ENCODE measurements around the gene RASA3. TPM values are rescaled to one million over a fixed set of nuclear protein-coding genes. Genes with fewer than 3 reads are reported as not detected.

The RASA3 gene
- total RNA-seq, 2 experiments from 2014 or later = 3.6 to 17.9 TPM

DNA sequence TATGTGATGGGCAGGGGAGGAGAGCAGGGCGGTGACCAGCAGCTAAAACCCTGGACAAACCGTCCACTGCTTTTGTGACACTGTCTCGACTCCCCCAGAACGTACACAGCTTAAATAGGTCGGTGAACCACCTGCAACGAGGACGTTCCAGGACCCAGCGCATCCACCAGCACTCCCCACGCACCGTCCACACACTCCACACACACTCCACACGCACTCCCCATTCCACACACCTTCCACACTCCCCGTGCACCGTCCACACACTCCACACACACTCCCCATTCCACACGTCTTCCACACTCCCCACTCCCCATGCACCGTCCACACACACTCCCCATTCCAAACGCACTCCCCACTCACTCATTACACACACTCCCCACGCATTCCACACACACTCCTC lies 120.3 kb downstream of the RASA3 start:
- Histone ChIP-seq H3K4me3 (ENCODE audit: low read depth, low read length, poor library complexity, severe bottlenecking) (no peak overlapping the region), H2AFZ (ENCODE audit: low read length) (no peak overlapping the region), H3K27ac (ENCODE audit: low read depth, low read length, poor library complexity, severe bottlenecking) (no peak overlapping the region), H3K4me2 (ENCODE audit: low read length) (no peak overlapping the region), H3K79me2 (ENCODE audit: insufficient read depth, low read depth, low read length) (no peaks in the 10 kb centered on the region), H4K20me1 (ENCODE audit: insufficient read depth, low read length) (no peaks in the 10 kb centered on the region), H3K9me2 (ENCODE audit: insufficient read depth, low read length) (no peaks in the 10 kb centered on the region), H3K4me1 (ENCODE audit: insufficient read depth, low read length, poor library complexity, severe bottlenecking) (no peaks in the 10 kb centered on the region), H3K36me3 (ENCODE audit: insufficient read depth, low read length) (peaks cover 8% of the 10 kb centered on the region), H3K9me3 (ENCODE audit: low read length) (no peaks in the 10 kb centered on the region)
- no peak for DNase-seq (ENCODE audit: low spot score)
- intact Hi-C loops (cut with micrococcal nuclease; ENCODE audit: unreplicated experiment) = no loop called here
- no peak for TF ChIP-seq EZH2phosphoT487 (IDR thresholded peaks at IDR 0.05; ENCODE audit: borderline replicate concordance, low read depth, low read length)
- POLR2A ChIA-PET = no interaction called here
- BruUV-seq (replicated peaks) = no TSS peak
- CTCF ChIA-PET (ENCODE audit: unreplicated experiment) = no interaction called here

DNA sequence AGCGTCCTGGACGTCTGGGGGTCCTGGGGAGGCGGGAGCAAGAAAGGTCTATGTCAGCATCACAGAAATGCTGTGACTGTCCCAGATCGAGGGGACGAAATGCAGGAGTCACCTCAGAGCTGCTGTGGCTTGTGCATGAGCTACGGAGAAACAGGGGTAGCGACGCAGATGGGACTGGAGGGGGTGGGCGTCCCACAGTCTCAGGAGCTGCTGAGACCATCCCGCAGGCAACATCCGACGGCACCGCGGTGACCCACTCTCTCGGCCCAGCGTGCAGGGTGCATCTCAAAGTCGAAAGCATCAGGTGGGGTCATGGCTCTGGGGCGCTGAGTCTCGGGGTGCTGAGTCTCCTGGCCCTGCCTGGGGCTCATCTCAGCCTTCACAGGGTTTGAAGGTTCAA lies 121.2 kb downstream of the RASA3 start:
- TF ChIP-seq EZH2phosphoT487 (IDR thresholded peaks at IDR 0.05; ENCODE audit: borderline replicate concordance, low read depth, low read length) = no peak
- TF ChIP-seq, protein P1, sequence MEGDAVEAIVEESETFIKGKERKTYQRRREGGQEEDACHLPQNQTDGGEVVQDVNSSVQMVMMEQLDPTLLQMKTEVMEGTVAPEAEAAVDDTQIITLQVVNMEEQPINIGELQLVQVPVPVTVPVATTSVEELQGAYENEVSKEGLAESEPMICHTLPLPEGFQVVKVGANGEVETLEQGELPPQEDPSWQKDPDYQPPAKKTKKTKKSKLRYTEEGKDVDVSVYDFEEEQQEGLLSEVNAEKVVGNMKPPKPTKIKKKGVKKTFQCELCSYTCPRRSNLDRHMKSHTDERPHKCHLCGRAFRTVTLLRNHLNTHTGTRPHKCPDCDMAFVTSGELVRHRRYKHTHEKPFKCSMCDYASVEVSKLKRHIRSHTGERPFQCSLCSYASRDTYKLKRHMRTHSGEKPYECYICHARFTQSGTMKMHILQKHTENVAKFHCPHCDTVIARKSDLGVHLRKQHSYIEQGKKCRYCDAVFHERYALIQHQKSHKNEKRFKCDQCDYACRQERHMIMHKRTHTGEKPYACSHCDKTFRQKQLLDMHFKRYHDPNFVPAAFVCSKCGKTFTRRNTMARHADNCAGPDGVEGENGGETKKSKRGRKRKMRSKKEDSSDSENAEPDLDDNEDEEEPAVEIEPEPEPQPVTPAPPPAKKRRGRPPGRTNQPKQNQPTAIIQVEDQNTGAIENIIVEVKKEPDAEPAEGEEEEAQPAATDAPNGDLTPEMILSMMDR (conservative IDR thresholded peaks at IDR 0.05; ENCODE audit: low read length) = no peak
- Histone ChIP-seq H2AFZ (ENCODE audit: low read length) (no peak overlapping the region), H4K20me1 (ENCODE audit: insufficient read depth, low read length) (no peaks in the 10 kb centered on the region), H3K27ac (ENCODE audit: low read depth, low read length, poor library complexity, severe bottlenecking) (no peak overlapping the region), H3K4me1 (ENCODE audit: insufficient read depth, low read length, poor library complexity, severe bottlenecking) (no peaks in the 10 kb centered on the region), H3K79me2 (ENCODE audit: insufficient read depth, low read depth, low read length) (no peaks in the 10 kb centered on the region), H3K9me2 (ENCODE audit: insufficient read depth, low read length) (no peaks in the 10 kb centered on the region), H3K9me3 (ENCODE audit: low read length) (no peaks in the 10 kb centered on the region), H3K36me3 (ENCODE audit: insufficient read depth, low read length) (no peaks in the 10 kb centered on the region; the same call in 1 of the 2 replicates), H3K4me2 (ENCODE audit: low read length) (no peak overlapping the region), H3K4me3 (ENCODE audit: low read depth, low read length, poor library complexity, severe bottlenecking) (no peak overlapping the region)
- POLR2A ChIA-PET = no interaction called here
- CTCF ChIA-PET (ENCODE audit: unreplicated experiment) = no interaction called here
- intact Hi-C loops (cut with micrococcal nuclease; ENCODE audit: unreplicated experiment) = no loop called here
- DNase-seq (ENCODE audit: low spot score) = no peak
- BruUV-seq (replicated peaks) = no TSS peak

DNA sequence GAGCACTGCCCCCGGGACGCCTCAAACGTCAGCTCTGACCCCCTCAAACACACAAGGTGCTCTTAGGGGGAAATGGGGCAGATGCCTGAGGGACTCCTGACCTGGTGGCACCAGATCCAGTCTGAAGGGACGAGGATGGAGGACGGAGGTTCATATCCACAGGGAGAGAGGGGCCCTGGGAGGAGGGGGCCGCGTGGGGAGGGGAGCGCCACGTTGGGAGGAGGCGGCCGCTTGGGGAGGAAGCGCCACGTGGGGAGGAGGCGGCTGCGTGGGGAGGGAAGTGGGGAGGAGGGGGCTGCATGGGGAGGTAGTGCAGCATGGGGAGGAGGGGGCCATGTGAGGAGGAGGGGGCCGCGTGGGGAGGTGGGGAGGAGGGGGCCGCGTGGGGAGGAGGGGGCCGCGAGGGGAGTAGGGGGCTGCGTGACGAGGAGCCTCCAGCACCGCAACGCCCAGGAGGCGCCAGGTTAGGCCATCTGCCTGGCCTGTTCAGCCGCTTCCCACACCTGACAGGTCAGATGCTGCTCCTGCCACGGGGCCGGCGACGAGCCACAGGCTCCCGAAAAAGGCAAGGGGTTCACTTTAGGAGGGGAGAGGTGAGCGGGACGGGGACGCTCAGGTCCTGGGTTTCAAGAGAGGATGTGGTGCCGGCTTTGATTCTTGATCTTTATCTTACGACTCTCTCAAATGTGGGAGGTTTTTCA lies 121.9 kb downstream of the RASA3 start:
- TF ChIP-seq, protein P1 (conservative IDR thresholded peaks at IDR 0.05; ENCODE audit: low read length) = no peak
- TF ChIP-seq EZH2phosphoT487 (IDR thresholded peaks at IDR 0.05; ENCODE audit: borderline replicate concordance, low read depth, low read length) = no peak
- no peaks in the 10 kb centered on the region for H3K9me2 ChIP-seq (ENCODE audit: insufficient read depth, low read length)
- intact Hi-C loops (cut with micrococcal nuclease; ENCODE audit: unreplicated experiment) = no loop called here
- H3K36me3 ChIP-seq (ENCODE audit: insufficient read depth, low read length) = no peaks in the 10 kb centered on the region; the same call in 1 of the 2 replicates
- no peaks in the 10 kb centered on the region for H3K9me3 ChIP-seq (ENCODE audit: low read length)
- H3K79me2 ChIP-seq (ENCODE audit: insufficient read depth, low read depth, low read length) = no peaks in the 10 kb centered on the region
- H4K20me1 ChIP-seq (ENCODE audit: insufficient read depth, low read length) = no peaks in the 10 kb centered on the region
- H3K4me2 ChIP-seq (ENCODE audit: low read length) = no peak overlapping the region
- H2AFZ ChIP-seq (ENCODE audit: low read length) = no peak overlapping the region
- DNase-seq (ENCODE audit: low spot score) = no peak
- H3K4me1 ChIP-seq (ENCODE audit: insufficient read depth, low read length, poor library complexity, severe bottlenecking) = no peaks in the 10 kb centered on the region
- no TSS peak for BruUV-seq (replicated peaks)
- no peak overlapping the region for H3K27ac ChIP-seq (ENCODE audit: low read depth, low read length, poor library complexity, severe bottlenecking)
- ChIA-PET CTCF (ENCODE audit: unreplicated experiment) (no interaction called here), POLR2A (no interaction called here)
- H3K4me3 ChIP-seq (ENCODE audit: low read depth, low read length, poor library complexity, severe bottlenecking) = no peak overlapping the region
